GM18498 (cell line): ENCODE results near the gene FOS.

Experiments used
- ATAC-seq: cut with Tn5 transposase; IDR thresholded peaks from one replicate; pipeline ENCODE4 v1.9.1; 2021; ENCODE audit warnings: mild to moderate bottlenecking, moderate library complexity; ENCODE audit not compliant: unreplicated experiment

The FOS gene

DNA sequence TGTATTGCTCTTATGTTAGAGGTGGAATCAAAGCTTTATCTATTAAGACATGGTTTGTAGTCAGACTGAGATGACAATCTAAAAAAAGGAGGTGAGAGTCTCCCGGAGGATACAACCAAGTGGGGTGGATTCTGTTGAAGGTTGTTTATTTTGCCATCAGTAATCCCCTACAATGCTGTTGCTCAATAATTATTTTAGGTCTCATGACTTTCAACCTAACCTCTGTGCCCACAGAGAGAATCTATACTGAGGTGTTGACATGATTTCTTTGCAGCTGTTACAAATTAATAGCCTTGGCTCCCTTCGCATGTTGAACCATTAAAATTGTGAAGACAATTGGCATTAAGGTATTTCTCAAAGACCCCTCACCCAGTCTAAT lies 28.7 kb upstream of the FOS start:
- peak; percentile 30 for ATAC-seq

DNA sequence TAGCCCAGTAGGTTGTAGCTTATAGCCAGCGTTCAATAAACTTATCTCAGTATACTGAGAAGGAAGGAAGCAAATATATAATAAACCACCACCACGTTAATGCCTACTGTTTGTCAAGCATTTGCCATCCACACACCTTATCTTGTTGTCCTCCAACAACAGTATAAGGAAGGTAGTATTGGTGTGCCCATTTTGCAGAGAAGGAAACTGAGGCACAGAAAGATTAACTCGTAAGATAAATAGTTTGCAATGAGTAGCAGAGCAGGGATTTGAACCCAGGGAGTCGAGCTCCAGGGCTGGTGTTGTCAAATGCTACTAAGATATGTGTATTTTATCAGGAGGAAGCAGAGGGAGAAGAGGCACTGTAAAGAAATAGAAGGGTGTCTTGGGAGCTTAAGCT lies 27.8 kb upstream of the FOS start:
- no peak for ATAC-seq

DNA sequence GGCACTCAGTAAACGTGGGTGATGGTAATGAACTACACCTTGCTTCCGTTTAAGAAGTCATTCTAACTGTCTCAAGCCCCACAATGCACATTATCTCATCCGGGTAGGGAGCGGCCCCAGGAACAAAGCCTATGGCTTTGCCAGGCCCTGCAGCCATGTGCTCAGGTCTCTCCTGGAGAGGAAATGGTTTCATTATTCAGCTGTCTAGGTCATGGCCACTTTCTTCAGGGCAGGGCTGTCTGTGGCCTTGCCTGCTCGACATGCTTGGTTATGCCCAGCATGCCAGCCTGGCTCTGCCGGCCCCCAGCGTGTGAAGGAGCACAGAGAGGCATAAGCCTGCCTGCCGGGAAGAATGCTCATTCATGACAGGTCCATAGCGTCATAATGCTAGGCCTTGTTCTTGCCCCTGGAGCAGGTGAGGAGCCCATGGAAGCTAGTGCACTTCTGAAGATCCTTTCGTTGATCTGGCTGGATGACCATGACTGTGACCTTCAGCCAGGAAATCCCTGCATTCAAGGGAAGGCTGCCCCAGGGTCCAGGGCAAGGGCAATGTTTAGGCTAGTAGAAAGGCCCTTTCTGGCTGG lies 26.3 kb upstream of the FOS start:
- ATAC-seq = no peak

DNA sequence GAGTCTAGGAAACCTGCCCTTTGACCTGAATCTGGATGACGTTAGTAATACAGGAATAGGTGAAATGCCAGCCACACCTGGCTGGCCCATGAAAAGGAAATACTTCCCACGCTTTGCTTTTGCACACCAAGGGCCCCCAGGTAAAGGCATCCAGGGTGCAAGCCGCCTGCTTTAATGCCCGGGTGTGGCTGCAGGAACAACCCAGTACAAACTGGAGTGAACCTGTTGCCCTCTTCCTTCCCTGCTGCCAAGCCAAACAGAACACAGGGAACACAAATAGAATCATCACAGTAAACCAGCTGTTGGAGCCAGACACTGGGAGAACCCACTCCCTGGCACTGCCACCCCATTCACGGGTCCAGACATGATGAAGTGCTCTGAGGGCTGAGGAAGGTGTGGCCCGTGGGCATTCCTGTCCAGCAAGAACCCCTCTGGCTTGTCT lies 24.2 kb upstream of the FOS start:
- ATAC-seq = no peak

DNA sequence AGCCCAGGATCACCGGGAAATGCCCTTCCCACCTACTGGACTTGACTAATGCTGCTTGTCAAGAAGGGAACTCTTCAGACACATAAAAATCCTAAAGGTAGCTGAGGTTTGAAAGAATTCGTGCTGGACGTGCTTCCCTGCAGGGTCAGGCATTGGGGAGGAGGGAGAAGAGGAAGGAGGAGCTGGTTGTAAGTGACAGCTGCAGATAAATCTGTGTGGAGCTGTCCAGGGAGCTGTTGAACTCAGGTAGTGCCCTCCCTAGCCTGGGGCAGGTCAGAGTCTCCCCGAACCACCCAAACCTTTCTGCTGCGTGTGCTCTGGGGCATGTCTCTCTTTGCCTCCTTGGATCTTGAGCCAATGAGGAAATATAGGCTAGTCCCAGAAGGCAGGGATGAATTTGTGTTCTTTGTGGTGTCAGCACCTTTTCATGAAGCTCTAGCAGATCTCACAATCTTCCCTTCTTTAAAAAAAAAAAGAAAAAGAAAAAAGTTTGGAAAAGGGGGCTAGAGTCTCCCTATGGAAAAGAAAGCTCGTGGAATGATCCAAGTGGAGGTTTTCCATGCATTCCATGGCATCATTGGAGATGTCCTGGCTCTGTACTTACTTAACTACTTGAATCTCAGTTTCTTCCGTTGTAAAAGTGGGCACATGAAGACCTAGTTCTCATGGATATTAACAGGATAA lies 23.6 kb upstream of the FOS start:
- no peak for ATAC-seq

DNA sequence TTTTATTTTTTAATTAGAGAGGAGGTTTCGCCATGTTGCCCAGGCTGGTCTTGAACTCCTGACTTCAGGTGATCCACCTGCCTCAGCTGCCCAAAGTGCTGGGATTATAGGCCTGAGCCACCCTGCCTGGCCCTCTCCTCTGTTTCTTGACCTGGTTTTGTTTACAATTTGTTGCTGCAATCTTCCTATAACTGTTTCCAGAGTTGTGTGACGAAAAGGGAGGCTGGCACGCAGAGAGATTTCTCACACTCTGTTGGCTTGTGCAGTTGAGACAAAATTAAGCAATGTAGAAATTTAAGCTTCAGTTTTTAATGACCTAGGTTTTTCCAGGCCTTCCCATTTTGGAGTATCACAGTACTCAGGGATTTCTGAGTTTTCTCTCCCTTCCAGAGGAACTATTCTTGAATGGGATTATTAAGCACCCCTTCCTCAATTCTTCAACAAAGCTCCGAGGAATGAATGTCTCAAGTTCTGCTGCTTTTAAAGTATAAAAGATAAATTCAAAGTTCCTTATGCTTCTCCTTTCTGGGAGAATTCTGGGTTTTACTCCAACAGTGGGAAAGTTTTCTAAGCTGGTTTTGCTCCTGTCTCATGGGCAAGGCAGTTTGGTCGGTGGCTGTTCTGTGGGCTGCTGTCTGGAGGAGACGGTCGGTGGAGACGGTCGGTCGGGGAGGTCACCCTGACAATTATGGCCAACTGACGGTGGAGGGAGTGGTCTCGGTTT lies 20.4 kb upstream of the FOS start:
- ATAC-seq = peak; percentile 25

DNA sequence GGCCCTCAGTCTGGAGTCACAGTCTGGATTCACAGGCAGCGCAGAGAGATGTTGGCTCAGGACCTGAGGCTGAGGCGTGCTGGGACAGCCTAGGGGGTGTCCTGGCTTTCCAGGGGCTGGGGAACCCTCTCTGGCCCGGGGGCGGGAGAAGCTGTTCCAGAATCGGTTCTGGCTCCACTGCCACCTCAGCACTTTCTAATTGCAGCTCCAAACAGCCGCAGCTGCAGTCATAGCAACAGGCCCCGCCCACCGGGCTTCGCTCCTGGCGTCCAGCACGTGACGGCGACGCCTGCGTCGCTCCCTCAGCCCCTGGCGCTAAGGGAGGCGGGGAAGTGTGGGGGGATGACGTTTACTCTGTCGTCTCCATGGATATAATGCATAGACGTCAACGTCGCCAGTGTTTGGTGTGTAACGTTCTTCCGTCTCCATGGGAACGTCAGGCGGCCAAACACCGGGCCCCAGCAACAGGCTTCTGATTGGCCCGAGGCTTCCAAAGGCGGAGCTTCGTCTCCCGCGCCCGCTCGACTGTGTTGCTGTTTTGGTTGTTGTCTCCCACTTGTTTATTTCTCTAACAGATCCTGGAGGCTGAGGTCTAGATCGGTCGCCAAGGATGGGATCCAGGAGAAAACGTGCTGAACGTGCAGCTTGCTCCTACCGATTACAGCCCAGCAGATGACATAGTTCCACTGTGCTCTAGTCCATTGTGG lies 19.7 kb upstream of the FOS start:
- ATAC-seq = peak; percentile 97

DNA sequence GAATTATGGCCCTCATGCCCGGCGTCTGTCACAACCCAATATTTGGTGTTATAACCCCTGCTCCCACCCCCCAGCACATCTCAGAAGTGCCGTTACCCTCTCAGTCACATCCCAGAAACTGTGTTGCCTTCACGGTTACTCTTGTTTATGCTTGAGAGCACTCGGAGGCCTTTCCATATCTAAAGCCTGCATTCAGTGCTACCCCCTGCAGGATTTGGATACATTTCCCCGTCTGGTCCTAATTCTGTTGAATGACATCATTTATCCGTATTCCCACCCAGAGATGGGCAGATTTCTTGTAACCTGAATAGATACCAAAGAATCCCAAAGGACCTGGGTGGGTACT lies 19.1 kb upstream of the FOS start:
- ATAC-seq = no peak

DNA sequence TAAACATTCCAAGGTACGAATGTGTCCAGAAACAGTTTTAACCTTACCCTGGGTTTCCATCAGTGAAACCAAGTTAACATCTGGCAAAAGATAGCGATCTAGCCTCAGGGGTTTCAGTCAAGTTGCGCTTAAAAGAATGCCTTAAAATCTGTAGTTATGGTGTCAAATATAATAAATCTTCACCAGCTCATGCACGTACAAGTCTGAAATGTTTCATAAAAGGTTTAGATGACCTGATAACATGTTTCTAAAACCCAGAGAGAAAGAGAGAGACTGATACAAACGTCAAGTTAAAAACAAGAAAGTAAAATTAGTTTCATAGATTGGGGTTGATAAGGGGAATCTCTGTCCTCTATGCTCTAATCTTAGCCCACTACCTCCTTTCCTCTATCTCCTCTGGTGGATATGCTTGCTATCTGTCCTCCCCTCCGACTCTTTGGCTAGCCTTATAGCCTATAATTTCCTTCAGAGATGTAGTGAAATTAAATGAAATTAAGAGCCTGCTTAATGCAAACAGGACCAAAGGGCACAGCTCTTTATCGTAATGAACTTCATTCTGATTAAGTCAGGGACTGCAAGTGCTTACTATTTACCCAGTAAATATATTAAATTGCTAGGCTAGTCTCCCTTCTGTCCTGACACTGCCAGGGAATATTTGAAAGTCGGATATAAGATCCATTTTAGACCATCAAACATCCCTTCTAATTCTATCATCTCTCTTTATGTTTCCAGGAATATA lies 18.4 kb upstream of the FOS start:
- ATAC-seq = no peak

DNA sequence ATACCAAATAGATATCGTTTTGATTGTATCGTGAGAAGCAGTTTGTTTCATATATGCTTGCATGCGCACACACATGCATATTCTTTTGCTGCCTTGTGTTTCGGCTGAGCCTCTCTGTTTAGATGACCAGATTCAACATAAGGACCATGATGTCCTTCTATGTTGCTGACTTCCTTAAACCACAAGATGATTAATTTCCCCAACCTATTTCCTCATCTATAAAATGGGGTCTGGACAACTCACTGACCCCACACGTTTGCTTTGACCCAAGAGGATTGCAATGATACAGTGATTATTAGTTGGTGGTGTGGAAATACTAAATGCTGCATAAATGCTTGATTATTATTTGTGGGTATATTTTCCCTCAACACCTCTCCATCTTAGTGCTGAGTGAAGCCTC lies 16.8 kb upstream of the FOS start:
- no peak for ATAC-seq

DNA sequence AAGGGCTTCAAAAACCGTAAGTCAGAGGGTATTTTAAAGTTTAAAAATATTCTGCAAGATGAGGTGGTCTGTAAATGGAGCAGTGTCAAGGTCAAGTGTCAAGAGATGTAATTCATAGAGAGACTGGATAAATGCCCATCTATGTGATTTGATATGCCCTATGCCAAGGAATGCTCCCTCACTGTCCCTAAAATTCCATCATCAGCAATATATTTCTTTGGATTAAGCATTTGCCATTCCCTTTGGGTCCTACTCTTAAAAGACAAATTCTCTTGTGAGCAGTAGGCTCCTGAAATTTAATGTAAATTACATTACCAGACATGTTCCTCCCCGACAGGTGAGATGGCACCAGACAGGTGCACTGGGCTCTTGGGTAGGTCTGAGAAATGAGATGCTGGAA lies 16.0 kb upstream of the FOS start:
- no peak for ATAC-seq

DNA sequence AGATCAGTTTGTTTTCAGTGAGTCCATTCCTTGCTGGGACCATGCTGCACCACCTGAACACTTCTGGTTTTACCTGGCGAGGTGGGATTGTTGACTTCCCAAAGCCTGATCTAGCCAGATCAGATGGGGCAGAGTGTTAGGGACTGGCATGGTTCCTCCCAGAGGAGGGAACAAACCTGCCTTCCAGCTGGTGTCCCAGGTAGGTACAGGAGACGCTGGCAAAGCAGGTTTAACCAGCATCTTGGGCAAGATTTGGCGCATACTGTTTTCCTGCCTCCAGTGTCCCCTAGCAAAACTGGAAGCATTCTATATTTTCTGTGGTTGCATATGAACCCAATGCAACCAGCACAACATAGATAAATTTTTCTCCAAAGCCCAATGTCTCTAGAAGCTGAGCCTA lies 14.6 kb upstream of the FOS start:
- no peak for ATAC-seq

DNA sequence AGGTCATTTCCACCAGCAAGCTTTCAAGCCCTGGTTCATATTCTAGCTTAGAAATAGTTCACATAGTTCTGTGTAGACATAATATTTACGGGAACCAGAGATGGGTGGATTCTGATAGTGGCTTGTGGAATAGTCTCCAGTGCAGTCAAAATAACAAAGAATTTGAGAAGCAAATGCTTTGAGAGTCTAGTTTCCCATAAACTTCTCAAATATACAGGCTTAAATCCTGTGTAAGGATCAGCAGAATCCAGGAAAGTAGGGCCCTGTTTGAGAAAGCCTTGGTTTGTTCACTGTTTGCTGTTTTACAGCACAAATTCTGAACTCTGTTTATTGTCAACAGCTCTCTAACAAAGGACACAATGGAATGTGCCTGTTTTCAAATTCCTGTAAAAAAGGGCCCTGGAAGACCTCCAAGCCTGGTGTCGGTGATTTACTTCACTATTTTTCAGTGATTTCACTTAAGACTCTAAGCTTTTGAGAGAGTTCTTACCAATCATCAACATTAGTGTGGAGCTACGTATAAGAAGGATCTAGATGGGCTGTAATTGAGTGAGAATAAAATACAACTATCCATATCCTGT lies 11.4 kb upstream of the FOS start:
- ATAC-seq = no peak

DNA sequence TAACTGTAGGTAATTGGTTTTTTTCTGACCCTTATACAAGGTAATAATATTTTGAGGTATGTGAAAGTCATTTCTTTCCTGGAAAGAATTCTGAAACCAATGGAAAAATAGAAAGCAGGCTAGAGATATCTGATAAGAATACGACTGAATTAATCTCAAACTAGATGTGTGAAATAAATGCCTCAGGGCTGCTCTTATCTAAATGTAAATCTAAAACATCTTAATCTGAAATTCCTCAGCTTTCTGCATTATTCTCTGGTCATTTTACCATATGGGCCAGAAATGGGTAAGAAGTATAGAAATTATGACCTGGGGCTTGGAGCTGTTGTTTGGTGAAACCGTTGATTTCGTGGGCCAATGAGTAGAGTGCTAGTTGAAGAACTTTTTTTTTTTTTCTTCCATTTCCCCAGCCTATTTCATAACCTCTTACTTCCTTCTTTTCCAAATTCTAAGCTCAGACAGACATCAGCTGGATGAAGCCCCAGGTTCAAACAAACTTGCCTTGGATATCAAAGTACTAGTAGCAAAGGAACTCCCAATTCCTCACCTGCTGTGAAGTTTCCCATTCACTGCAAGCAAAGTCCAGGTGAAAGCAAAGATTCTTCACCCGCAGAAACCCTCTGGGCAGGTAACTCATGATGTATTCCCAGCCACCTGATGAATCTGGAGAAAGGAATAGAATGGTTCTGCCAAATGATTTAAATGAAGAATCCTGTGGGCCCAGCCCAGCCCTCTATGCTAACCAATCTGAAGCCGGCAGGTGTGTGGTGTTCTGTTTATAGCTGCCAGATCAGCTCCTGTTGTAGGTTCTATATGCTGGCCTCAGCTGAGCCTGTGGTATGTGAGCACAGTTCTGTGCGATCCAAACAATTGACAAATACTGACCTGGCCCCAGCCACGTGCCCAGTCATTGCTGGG lies 9.7 kb upstream of the FOS start:
- no peak for ATAC-seq

DNA sequence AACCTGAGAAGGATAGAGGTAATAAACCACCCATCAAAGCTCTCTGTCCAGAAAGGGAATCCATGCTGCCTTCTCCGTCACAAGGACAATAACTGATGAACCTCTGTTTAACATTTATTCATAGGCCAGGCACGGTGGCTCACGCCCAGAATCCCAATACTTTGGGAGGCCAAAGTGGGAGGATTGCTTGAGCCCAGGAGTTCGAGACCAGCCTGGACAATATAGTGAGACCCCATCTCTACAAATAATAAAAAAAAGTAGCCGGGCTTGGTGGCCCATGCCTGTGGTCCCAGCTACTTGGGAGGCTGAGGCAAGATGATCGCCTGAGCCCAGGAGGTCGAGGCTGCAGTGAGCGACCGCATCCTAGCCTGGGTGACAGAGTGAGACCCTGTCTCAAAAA lies 7.1 kb upstream of the FOS start:
- ATAC-seq = no peak

DNA sequence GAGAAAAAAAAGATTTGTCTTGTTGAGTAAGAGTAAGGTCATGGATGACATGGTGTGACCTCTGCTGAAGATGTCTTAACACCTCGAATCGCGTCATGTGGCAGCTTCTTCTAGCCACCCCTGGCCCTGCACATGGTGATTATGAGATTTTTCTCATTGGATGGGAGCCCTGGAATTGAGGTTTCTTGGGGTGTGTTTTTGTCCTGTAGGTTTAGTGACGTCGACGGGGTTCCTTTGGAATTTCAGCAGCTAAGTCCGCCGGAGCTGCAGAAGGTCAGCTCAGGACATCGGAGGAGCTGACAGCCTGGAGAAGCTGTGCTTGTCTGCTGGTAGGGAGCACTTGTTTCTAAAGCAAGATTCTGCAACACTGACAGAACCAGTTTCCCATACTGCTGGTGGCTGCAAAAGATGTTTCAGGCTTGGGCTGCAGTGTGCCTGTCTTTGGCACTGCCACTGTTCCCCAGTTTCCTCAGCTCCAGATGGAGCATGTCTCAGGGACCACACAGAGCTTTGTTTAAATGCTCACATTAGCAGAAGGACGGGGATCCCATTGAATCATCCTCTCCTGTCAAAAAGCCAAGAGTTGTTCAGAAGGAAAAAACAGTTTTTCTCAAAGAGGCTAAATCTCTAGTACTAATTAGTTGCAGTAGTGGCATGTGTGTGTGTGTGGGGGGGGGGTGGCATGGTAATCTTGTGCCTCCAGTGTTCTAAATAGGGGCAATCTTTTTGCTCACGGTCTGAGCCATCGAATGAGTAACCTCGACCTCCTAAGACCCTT lies 5.2 kb upstream of the FOS start:
- no peak for ATAC-seq

DNA sequence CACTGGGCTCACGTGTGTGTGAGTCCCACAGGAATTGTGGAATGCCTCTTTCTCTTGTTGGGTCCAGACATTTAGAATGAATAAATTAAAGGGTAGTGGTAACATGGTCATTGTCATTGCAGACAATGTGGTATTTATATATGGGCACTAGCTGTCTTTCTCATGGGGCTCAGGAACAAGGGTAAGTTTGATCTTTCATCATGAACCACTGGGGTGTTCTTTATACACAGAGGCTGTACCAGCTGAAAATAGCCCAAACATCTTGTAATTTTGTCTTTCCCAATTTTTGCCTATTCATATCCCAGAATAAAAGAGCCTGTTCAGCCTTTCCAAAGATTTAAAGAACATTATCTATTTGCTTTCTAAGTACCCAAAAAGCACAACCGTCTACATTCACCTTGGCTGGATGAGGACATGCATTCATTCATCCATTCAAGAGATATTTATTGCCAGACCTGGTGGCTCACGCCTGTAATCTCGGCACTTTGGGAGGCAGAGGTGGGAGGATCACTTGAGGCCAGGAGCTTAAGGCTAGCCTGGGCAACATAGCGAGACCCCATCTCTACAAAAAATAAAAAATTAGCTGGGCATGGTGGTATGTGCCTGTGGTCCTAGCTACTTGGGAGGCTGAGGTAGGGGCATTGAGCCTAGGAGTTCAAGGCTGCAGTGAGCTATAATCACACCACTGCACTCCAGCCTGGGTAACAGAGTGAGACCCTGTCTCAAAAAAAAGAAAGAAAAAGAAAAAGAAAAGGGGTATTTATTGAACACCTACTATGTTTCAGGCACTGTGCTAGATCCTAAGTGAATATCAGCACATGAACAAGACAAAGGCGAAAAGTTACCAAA lies 4.4 kb upstream of the FOS start:
- no peak for ATAC-seq

DNA sequence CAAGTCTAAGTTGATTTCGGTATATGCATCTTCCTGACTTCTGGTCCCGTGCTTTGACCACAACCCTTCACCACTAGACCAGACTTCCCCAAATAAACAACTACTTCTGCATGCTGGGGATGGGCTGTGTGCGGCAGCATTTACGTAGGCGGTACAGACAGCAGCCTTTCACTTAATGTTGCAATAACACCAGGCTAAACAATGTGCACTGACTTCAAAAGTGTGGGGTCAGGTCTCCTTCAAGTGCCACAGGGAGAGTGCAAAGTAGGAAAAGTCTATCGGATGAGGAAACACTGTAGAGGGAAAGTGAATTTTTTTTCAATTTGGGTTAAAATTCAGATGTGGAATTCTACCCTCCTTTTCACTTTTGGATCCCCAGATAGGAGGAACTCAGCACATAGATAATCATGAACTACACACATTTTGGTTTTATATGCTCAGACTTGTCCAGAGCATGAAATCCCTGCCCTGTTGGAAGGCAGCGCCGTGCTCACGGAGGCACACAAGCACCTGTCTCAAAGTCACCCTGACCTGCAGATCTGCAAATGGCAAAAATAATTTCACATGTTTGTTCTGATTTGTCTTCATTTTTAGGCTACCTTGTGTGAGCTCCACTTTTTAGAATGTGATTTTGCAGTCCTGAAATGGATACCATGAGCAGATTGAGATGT lies 3.6 kb upstream of the FOS start:
- ATAC-seq = no peak
